TTC549 (cell line): ENCODE data around the gene CAMTA1.

Experiments used
- FAIRE-seq: peaks from 2 replicates; lab custom pipeline; 2012; peaks lifted over from hg19 to GRCh38; lab: Jason Lieb, UNC

CAMTA1 gene

GRCh38 chr1:7642781-7643529, 857.7 kb downstream of the CAMTA1 start:
- no peak for FAIRE-seq

- no peak for FAIRE-seq
These were observed 858.3 kb downstream of the CAMTA1 start for GRCh38 chr1:7643530-7643929.

- no peak for FAIRE-seq
These were observed 858.8 kb downstream of the CAMTA1 start for GRCh38 chr1:7644086-7644485.

DNA sequence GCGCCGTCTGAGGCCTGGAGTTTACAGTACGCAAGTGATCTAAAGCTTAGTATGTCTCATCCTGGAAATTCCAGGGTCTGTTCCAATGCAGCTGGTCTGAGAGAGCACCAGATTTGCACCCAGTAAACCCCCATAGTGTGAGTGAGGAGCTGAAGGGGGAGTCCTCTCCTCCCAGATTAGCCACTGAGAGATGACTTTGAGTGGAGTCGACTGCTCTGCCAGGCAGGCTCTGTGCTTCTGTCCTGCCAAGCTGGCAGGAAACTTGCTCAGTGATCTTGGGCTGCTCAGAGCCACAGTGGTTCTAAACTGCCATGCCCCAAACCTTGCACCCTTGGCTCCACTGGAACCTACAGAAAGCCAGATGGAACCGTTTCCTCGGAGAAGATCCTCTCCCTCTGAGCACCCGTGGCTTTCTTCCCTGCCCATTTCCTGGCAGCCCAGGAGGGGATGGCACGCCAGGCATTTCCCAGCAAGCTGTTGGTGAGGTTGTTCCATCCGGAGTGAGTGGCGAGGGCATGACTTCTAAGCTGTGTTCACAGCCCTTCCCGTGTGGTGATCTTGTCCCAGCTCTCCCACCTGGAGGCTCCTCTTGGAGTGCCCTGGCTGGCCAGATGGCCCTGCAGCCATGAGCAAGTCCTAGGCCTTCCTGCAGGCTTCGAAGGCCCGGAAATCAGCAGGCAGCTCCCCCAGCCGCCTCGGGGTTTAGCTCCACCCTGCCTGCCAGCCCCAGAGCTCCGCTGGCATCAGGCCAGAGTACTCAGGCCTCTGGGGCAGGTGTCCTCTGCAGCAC, 859.9 kb downstream of the CAMTA1 start:
- FAIRE-seq: no peak

DNA sequence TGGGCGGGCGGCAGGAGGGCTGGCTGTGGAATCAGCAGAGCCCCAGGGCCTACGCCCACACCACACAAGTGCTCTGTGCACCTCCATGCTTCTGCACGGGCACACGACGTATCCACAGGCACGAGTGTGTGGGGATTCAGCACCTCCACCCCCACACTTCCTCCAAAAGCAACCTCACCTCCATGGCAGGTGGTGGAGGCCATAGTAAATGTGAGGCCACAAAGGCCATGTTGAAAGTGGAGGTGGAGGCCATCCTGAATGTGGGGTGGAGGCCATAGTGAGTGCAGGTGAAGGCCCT, 860.4 kb downstream of the CAMTA1 start:
- FAIRE-seq: no peak

DNA sequence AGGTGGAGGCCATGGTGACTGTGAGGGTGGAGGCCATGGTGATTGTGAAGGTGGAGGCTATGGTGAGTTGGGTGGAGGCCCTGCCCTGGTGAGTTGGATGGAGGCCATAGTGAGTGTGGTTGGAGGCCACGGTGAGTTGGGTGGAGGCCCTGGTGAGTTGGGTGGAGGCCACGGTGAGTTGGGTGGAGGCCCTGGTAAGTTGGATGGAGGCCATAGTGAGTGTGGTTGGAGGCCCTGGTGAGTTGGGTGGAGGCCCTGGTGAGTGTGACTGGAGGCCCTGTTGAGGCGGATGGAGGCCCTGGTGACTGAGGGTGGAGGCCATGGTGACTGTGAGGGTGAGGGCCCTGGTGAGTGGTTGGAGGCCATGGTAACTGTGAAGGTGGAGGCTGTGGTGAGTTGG, 860.9 kb downstream of the CAMTA1 start:
- no peak for FAIRE-seq

DNA sequence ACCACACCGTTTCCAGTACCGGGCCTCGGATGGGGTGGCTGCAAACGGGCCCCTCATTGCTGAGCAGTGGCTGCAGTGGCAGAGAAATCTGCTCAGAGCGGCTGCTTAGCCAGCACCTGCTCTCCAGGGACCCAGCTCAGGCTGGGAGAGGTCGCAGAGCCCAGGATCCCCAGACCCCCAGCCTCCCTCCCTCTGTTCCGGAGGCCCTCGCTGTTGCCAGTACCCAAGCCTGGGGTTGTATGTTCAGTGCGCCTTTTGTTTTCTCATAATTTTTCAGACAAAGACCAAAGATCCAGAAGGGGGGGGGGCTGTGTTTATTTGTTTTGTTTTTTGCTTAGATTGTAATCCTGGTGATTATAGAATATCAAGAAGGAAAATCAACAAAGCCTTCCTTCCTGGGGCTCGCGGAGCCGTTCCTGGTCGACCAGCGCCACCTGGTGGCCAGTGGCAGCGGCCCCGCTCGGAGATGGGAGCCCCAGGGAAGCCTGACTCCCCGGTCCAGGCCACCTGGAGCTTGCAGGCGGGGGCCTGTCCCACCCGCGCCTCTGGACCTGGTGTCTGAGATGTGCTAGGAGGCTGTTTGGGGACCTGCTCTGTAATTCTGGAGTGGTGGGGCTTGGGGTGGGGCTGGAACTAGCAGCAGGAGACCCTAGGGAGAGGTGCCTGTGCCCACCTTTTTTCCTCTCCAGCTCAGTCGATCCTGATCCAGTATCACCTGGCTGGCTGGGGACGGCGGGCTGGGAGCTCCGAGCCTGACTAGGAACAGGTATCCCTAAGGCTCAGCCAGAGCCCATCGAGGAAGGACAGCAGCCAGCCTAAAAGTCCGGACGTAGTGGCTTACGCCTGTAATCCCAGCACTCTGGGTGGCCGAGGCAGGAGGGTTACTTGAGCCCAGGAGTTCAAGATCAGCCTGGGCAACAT, 862.0 kb downstream of the CAMTA1 start:
- FAIRE-seq: no peak

DNA sequence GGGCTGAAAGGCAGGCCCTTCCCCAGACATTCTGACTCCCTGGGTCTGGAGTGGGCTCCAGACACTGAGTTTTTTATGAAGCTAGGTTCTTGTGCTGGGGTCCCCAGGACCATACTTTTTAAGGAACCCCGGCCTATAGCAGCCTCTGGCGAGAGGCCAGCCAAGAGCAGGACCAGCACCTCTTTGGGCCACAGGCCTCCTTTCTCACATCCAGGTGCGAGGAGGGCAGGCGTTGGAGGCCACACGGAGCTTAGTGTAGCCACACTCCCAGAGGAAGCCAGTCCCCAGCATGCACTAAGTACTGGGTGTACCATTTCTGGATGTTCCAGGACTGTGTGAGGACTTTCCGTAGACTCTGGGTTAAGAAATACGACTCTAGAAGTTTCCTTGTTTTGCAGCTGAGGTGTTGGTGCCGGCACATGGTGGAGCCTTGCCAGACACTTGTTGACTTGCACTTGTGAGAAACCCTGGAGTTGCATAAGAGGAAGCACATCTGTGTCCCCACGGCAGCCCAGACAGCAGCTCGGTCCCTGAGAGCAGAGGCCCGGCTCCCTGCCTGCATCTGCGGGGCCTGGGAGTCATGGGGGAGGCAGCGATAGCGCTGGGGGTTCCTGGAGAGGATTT, 863.6 kb downstream of the CAMTA1 start:
- FAIRE-seq: no peak

DNA sequence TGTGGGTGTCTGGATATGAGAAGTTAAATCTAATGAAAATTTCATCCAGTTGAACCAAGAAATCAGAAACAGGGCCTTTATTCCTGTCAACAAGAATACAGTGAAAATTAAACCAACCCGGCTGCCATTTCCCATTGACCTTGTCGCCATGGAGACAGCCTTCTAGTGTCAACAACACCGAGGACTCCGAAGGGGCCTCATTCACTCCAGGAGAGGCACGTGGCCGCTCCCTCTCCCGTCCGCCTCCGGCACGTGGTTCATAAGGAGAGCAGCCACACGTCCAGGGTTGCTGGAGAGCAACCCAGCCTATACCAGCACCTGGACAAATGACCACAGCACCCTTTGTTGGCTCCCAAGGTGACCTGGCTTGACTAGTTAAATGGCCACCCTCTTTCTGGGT, 865.5 kb downstream of the CAMTA1 start:
- FAIRE-seq: no peak

- FAIRE-seq: no peak
These were observed 865.9 kb downstream of the CAMTA1 start for GRCh38 chr1:7651203-7651602.

- FAIRE-seq: no peak
These were observed 866.8 kb downstream of the CAMTA1 start for GRCh38 chr1:7652061-7652460.

- no peak for FAIRE-seq
These were observed 867.4 kb downstream of the CAMTA1 start for GRCh38 chr1:7652515-7653098.

DNA sequence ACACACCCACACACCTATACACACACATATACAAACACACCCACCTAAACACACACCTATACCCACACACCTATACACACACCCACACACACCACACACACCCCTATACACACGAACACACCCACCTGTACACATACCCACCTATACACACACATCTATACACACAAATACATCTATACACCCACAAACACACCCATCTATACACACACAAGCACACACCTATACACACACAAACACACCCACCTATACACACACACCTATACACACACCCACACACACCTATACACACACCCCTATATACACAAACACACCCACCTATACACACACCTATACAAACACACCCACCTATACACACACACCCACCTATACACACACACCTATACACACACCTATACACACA, 869.5 kb downstream of the CAMTA1 start:
- FAIRE-seq: no peak

DNA sequence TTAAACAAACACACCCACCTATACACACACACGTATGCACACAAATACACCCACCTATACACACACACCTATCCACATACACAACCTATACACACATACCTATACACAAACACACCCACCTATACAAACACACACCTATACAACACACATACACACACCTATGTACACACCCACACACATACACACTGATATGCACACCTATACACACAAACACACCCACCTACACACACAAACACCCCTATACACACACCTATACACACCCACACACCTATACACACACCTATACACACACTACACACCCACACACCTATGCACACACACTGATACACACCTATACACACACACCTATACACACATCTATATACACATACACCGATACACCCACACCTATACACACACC, 870.1 kb downstream of the CAMTA1 start:
- no peak for FAIRE-seq

GRCh38 chr1:7656557-7657215, 871.4 kb downstream of the CAMTA1 start:
- no peak for FAIRE-seq

GRCh38 chr1:7657287-7658016, 872.2 kb downstream of the CAMTA1 start:
- FAIRE-seq: no peak

- no peak for FAIRE-seq
These were observed 872.8 kb downstream of the CAMTA1 start for GRCh38 chr1:7658099-7658498.

GRCh38 chr1:7659514-7659913, 874.3 kb downstream of the CAMTA1 start:
- no peak for FAIRE-seq

GRCh38 chr1:7663451-7664146, 878.3 kb downstream of the CAMTA1 start:
- no peak for FAIRE-seq
